Transverse colon (tissue), 4 donors: ENCODE data around the gene CDK15. TPM values are rescaled to one million over a fixed set of nuclear protein-coding genes. Genes with fewer than 3 reads are reported as not detected.
"Not testable (repeated sequence)": the region's sequence is repeated elsewhere in the genome, so short reads cannot be mapped to it uniquely, and the experiment has no call there.

ENCODE experiments used
- DNase-seq: peaks from one replicate; pipeline ENCODE4 v3.0.0-alpha.2; 2019
- H3K27ac ChIP-seq, 4 donors: fragments of 200-600 bp; sonication (generic); 2 replicates each; pipeline ENCODE4 v1.5.1; 2016 to 2018; ENCODE audit warnings: inconsistent platforms in 4 of 4
- H3K27me3 ChIP-seq: fragments of 200-600 bp; sonication (generic); 2 replicates; pipeline ENCODE4 v1.5.1; 2017; ENCODE audit warnings: inconsistent platforms
- H3K36me3 ChIP-seq, 4 donors: fragments of 200-600 bp; sonication (generic); 2 replicates each; pipeline ENCODE4 v1.5.1; 2017 to 2019; ENCODE audit warnings: inconsistent platforms in 4 of 4
- H3K4me1 ChIP-seq, 4 donors: fragments of 200-600 bp; sonication (generic); 2 replicates each; pipeline ENCODE4 v1.5.1; 2017 to 2020; ENCODE audit warnings: inconsistent platforms in 4 of 4
- H3K4me3 ChIP-seq, 4 donors: fragments of 200-600 bp; sonication (generic); 1 replicate in 1 of 4; 2 replicates in 3 of 4; pipeline versions ENCODE4 v1.5.1 to v1.6.1; 2017 to 2019; ENCODE audit warnings: inconsistent platforms in 4 of 4
- H3K9me3 ChIP-seq, 2 donors: fragments of 200-600 bp; sonication (generic); 2 replicates each; pipeline ENCODE4 v1.5.1; 2017 to 2019; ENCODE audit warnings: inconsistent platforms in 2 of 2
- CTCF ChIP-seq, 5 experiments: fragments of 200-600 bp in 3 of 5; fragments of 450-650 bp in 2 of 5; sonication (generic) in 3 of 5; IDR thresholded peaks; 1 replicate in 2 of 5; 2 replicates in 3 of 5; pipeline ENCODE4 v1.5.1; 2016 to 2017; ENCODE audit warnings: antibody characterized with exemption in 5 of 5, inconsistent platforms in 3 of 5, mild to moderate bottlenecking in 2 of 5, moderate library complexity in 1 of 5
- EP300 ChIP-seq: sonication (generic); formaldehyde crosslinking; IDR thresholded peaks from one replicate; pipeline ENCODE4 v1.6.1; 2017; ENCODE audit warnings: antibody characterized with exemption, low read depth
- POLR2A ChIP-seq: fragments of 450-650 bp; IDR thresholded peaks from one replicate; pipeline ENCODE4 v1.6.1; 2016; ENCODE audit warnings: antibody characterized with exemption, mild to moderate bottlenecking, moderate library complexity
- POLR2AphosphoS5 ChIP-seq, 3 donors: sonication (generic); formaldehyde crosslinking; IDR thresholded peaks; one replicate each; pipeline ENCODE4 v1.6.1; 2016; ENCODE audit warnings: antibody characterized with exemption in 3 of 3
- WGBS, 2 donors: methylation state at CpG; one replicate each; pipeline ENCODE4 v1.1.5; 2018; ENCODE audit warnings: low coverage in 1 of 2; 5-methylcytosine and 5-hydroxymethylcytosine counted together
- in situ Hi-C, 4 donors: fragments of 200-750 bp; cut with MboI; loops; one replicate each; pipeline versions ENCODE4 v1.15.0 to v1.15.1; 2017; ENCODE audit warnings: low sequenced_read_pairs in 3 of 4, low pct_ligation_motif_present in 1 of 4, low pct_unique_long_range_greater_than_20kb in 1 of 4
- intact Hi-C: fragments of 100-400 bp; cut with DNase I; formaldehyde crosslinking; loops from one replicate; pipeline ENCODE4 v1.15.1; 2023; ENCODE audit warnings: low total_unique reads
- total RNA-seq, 4 donors: library from RNA; depleted of rRNA; stranded (reverse); fragments of >200 nt; gene quantifications; one replicate each; pipeline ENCODE4 v1.1.0, GENCODE V29; 2016

Gene CDK15
- total RNA-seq, 4 donors from 2014 or later = 0.14 to 0.79 TPM; not detected in 2

GRCh38 chr2:201839727-201840126 lies 33.4 kb downstream of the CDK15 start:
- WGBS, 2 donors = 85 to 100% methylated on average over 2 to 4 of the region's 4 CpGs
- intact Hi-C loops (no loop called here), in situ Hi-C loops (no loop called here)
- TF ChIP-seq CTCF (IDR thresholded peaks at IDR 0.05) (no peak), POLR2A (no peak), POLR2AphosphoS5 (IDR thresholded peaks at IDR 0.05) (no peak), EP300 (no peak)
- Histone ChIP-seq H3K27ac (no peak overlapping the region), H3K36me3 (no peaks in the 10 kb centered on the region), H3K4me3 (no peak overlapping the region), H3K27me3 (no peaks in the 10 kb centered on the region), H3K4me1 (no peaks in the 10 kb centered on the region), H3K9me3 (peaks cover 6 to 10% of the 10 kb centered on the region in 2 donors)
- no peak for DNase-seq

DNA sequence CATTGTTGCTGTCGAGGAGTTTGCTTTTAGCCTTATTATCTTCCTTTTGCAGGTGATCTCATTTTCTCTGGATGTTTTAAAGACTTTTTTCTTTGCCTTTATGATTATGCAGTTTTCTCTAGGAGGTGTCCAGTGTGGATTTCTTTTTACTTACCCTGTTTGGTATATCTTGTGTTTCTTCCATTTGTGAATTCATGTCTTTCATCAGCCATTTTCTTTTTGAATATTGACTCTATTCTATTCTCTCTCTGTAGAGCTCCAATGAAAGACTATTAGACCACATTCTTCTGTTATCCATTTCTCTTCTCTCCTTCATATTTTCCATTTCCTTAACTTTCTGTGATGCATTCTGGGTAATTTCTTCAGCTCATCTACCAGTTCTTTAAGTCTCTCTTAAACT lies 34.4 kb downstream of the CDK15 start:
- in situ Hi-C loops (no loop called here), intact Hi-C loops (no loop called here)
- Histone ChIP-seq H3K27ac (no peak overlapping the region), H3K27me3 (no peaks in the 10 kb centered on the region), H3K4me3 (no peak overlapping the region), H3K4me1 (no peaks in the 10 kb centered on the region), H3K9me3 (peaks cover 6 to 10% of the 10 kb centered on the region in 2 donors), H3K36me3 (no peaks in the 10 kb centered on the region)
- DNase-seq = no peak
- TF ChIP-seq CTCF (IDR thresholded peaks at IDR 0.05) = no peak
- no peak for TF ChIP-seq POLR2A
- TF ChIP-seq POLR2AphosphoS5 (IDR thresholded peaks at IDR 0.05) = no peak
- no peak for TF ChIP-seq EP300
- WGBS, 2 donors = 80 to 86% methylated on average over 1 of the region's 1 CpG

DNA sequence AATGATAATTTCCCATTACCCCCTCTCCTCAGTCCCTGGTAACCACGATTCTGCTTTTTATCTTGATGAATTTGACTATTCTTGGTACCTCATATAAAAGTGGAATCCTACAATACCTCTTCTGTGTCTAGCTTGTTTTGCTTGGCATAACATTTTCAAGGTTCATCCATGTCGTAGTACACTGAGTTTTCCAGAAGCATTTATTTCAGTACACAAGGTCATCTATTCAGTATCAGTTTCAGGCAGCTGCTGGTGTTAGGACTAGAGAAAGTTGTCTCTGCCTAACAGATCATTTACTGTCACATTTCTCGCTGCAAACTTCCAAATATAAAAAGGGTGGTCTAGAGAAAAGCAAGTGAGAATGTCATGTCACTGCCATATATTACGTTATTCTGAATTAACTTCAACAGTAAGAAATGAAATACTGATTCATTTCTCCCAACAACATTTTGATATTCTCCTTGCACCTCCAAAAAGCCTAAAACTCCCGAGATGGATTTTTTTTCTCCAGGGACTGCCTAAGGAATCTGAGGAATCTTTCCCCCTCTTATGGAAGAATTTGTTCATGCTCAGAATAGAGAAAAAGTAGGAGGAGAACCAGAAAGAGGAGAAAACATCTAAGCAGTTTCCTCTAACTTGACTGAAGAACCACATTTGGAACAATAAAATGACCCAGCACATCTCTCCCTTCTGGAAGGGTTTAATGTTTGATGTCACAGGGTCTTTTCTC lies 36.0 kb downstream of the CDK15 start:
- Histone ChIP-seq H3K27me3 (no peaks in the 10 kb centered on the region), H3K4me3 (no peak overlapping the region), H3K9me3 (peaks cover 6 to 10% of the 10 kb centered on the region in 2 donors), H3K4me1 (no peaks in the 10 kb centered on the region), H3K27ac (no peak overlapping the region), H3K36me3 (no peaks in the 10 kb centered on the region)
- in situ Hi-C loops = no loop called here
- intact Hi-C loops = no loop called here
- TF ChIP-seq POLR2A (no peak), CTCF (IDR thresholded peaks at IDR 0.05) (no peak), POLR2AphosphoS5 (IDR thresholded peaks at IDR 0.05) (no peak), EP300 (no peak)
- WGBS, 2 donors = 72 to 77% methylated on average over 5 of the region's 5 CpGs
- DNase-seq = no peak

GRCh38 chr2:201844922-201845321 lies 38.6 kb downstream of the CDK15 start:
- intact Hi-C loops, H3K4me3 ChIP-seq, H3K27ac ChIP-seq, in situ Hi-C loops, DNase-seq, H3K27me3 ChIP-seq, H3K4me1 ChIP-seq, H3K36me3 ChIP-seq: not testable (repeated sequence)
- 45 to 92% methylated on average over 2 of the region's 2 CpGs for WGBS, 2 donors
- peaks cover 6 to 10% of the 10 kb centered on the region in 2 donors for H3K9me3 ChIP-seq

GRCh38 chr2:201847481-201847880 lies 41.1 kb downstream of the CDK15 start:
- H3K27me3 ChIP-seq = no peaks in the 10 kb centered on the region
- H3K4me3 ChIP-seq = no peak overlapping the region
- in situ Hi-C loops = no loop called here
- TF ChIP-seq EP300 (no peak), POLR2A (no peak), POLR2AphosphoS5 (IDR thresholded peaks at IDR 0.05) (no peak), CTCF (IDR thresholded peaks at IDR 0.05) (no peak)
- no peak overlapping the region for H3K27ac ChIP-seq
- H3K36me3 ChIP-seq = no peaks in the 10 kb centered on the region
- no peak for DNase-seq
- H3K4me1 ChIP-seq = no peaks in the 10 kb centered on the region
- H3K9me3 ChIP-seq = no peaks in the 10 kb centered on the region
- intact Hi-C loops = no loop called here
